ENCODE measurements around the gene SMARCB1. TPM values are rescaled to one million over a fixed set of nuclear protein-coding genes. Genes with fewer than 3 reads are reported as not detected.

SMARCB1 gene
- total and polyA plus RNA-seq, 3 experiments from 2014 or later = 40.4 to 120 (median 113) TPM

DNA sequence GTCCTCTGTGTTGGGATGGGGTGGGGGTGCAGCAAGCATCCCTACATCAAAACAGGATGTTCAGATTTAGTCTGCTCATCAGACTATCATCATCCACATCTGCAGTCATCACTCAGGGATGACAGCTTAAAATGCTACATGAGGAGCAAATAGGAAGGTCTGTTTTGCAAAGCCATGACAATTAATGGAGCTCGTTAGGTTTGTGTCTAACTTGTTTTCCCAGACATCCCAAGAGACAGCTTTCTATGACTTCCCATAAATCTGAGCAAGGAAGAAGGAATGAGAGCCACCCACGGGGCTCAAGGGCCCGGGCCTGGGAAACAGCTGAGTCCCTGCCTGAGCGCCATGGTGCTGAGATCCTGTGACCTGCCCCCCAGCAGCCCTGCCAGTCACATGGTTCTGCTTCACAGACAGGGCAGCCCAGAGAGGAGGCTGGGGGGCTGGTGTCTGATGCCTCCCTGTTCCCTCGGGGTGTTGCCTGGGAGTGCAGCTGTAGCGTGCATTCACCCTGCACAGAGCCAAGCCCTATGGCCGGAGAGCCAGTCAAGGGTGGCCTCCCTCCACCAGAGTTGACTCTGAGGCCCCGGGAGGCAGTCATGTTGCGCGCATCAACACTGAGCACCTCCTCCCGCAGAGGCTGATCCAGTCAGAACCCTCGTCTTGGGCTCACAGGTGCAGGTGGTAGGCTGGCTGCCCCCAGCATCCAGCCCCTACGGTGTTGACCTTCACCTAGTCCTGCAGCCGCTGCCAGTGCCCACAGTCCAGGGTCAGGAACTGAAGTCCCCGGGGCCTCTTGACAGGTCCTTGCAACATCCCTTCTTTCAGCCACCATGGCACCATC, 40.0 kb downstream of the SMARCB1 start:
- H3K27ac ChIP-seq (ENCODE audit: low read depth, low read length) = no peak overlapping the region
- CTCF ChIA-PET = no interaction called here
- no peak for DNase-seq
- no peaks in the 10 kb centered on the region for H3K27me3 Mint-ChIP-seq
- H3K36me3 Mint-ChIP-seq = peaks cover 0 to 86% (median 22%) of the 10 kb centered on the region in 3 donors
- H3K27ac Mint-ChIP-seq = peak overlapping the region in 1 of 8 donors; percentile 42
- H3K4me3 ChIP-seq (ENCODE audit: low read length) = no peak overlapping the region
- no peaks in the 10 kb centered on the region for H3K4me1 ChIP-seq (ENCODE audit: insufficient read depth, low read length)
- H3K36me3 ChIP-seq (ENCODE audit: insufficient read depth, low read length) = peaks cover 52% of the 10 kb centered on the region
- POLR2A ChIA-PET = no interaction called here
- H3K27me3 ChIP-seq (ENCODE audit: insufficient read depth, low read length, poor library complexity, severe bottlenecking) = no peaks in the 10 kb centered on the region
- peaks cover 0 to 1% (median 0%) of the 10 kb centered on the region in 5 donors for H3K9me3 Mint-ChIP-seq
- H3K4me1 Mint-ChIP-seq = peaks cover 10 to 22% (median 10%) of the 10 kb centered on the region in 3 donors
- no peaks in the 10 kb centered on the region for H3K9me3 ChIP-seq (ENCODE audit: low read length)
- H3K4me3 Mint-ChIP-seq = no peak overlapping the region

GRCh38 chr22:23827351-23827995, 40.7 kb downstream of the SMARCB1 start:
- Histone ChIP-seq H3K9me3 (ENCODE audit: low read length) (no peaks in the 10 kb centered on the region), H3K4me3 (ENCODE audit: low read length) (no peak overlapping the region), H3K4me1 (ENCODE audit: insufficient read depth, low read length) (no peaks in the 10 kb centered on the region), H3K27ac (ENCODE audit: low read depth, low read length) (no peak overlapping the region), H3K36me3 (ENCODE audit: insufficient read depth, low read length) (peaks cover 44% of the 10 kb centered on the region), H3K27me3 (ENCODE audit: insufficient read depth, low read length, poor library complexity, severe bottlenecking) (no peaks in the 10 kb centered on the region)
- CTCF ChIA-PET = no interaction called here
- H3K27ac Mint-ChIP-seq = no peak overlapping the region
- POLR2A ChIA-PET = no interaction called here
- H3K36me3 Mint-ChIP-seq = peaks cover 0 to 81% (median 22%) of the 10 kb centered on the region in 3 donors
- no peaks in the 10 kb centered on the region for H3K27me3 Mint-ChIP-seq
- DNase-seq = no peak
- no peak overlapping the region for H3K4me3 Mint-ChIP-seq
- H3K9me3 Mint-ChIP-seq = peaks cover 0 to under 1% (median 0%) of the 10 kb centered on the region in 5 donors
- H3K4me1 Mint-ChIP-seq = peaks cover 9 to 22% (median 10%) of the 10 kb centered on the region in 3 donors

- no peak overlapping the region for H3K4me3 Mint-ChIP-seq
- no peaks in the 10 kb centered on the region for H3K9me3 ChIP-seq (ENCODE audit: low read length)
- H3K4me3 ChIP-seq (ENCODE audit: low read length) = no peak overlapping the region
- no peaks in the 10 kb centered on the region for H3K27me3 Mint-ChIP-seq
- POLR2A ChIA-PET = no interaction called here
- CTCF ChIA-PET = interaction anchor here (0.8 kb wide), 1 partner anchor 20 kb away, joined by 3 read pairs; no protein-coding TSS in a partner anchor
- H3K36me3 Mint-ChIP-seq = peaks cover 0 to 73% (median 21%) of the 10 kb centered on the region in 3 donors
- DNase-seq = no peak
- H3K4me1 ChIP-seq (ENCODE audit: insufficient read depth, low read length) = no peaks in the 10 kb centered on the region
- no peak overlapping the region for H3K27ac ChIP-seq (ENCODE audit: low read depth, low read length)
- H3K27ac Mint-ChIP-seq = peak overlapping the region in 5 of 8 donors; percentile 11 to 58 (median 48)
- peaks cover 32% of the 10 kb centered on the region for H3K36me3 ChIP-seq (ENCODE audit: insufficient read depth, low read length)
- no peaks in the 10 kb centered on the region for H3K9me3 Mint-ChIP-seq
- peaks cover 7 to 22% (median 8%) of the 10 kb centered on the region in 3 donors for H3K4me1 Mint-ChIP-seq
- H3K27me3 ChIP-seq (ENCODE audit: insufficient read depth, low read length, poor library complexity, severe bottlenecking) = no peaks in the 10 kb centered on the region
Measured at GRCh38 chr22:23828800-23829680, 42.3 kb downstream of the SMARCB1 start.

DNA sequence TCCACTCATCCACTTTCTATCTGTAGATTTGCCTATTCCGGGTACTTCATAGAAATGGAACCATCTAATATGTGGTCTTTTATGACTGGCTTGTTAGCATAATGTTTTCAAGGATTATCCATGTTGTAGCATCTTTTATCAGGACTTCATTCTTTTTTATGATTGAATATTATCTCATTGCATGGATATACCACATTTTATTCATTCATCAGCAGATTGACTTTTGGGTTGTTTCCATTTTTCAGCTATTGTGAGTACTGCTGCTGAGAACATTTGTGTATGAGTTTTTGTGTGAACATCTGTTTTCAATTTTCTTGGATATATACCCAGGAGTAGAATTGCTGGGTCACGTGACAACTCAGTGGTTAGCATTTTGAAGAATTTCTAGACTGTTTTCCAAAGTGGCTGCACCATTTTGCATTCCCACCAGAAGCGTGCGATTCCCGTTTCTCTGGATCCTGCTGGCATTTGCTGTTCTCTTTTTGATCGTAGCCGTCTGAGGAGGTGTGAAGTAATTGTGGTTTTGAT, 43.1 kb downstream of the SMARCB1 start:
- ChIA-PET CTCF (interaction anchor here (0.8 kb wide), 1 partner anchor 19 kb away, joined by 3 read pairs; no protein-coding TSS in a partner anchor), POLR2A (no interaction called here)
- peaks cover 0 to 71% (median 21%) of the 10 kb centered on the region in 3 donors for H3K36me3 Mint-ChIP-seq
- no peak overlapping the region for H3K4me3 ChIP-seq (ENCODE audit: low read length)
- no peak overlapping the region for H3K4me3 Mint-ChIP-seq
- no peaks in the 10 kb centered on the region for H3K27me3 ChIP-seq (ENCODE audit: insufficient read depth, low read length, poor library complexity, severe bottlenecking)
- peak overlapping the region in 2 of 8 donors; percentile 34 to 45 for H3K27ac Mint-ChIP-seq
- peaks cover 24% of the 10 kb centered on the region for H3K36me3 ChIP-seq (ENCODE audit: insufficient read depth, low read length)
- no peak overlapping the region for H3K27ac ChIP-seq (ENCODE audit: low read depth, low read length)
- peaks cover 7 to 22% (median 8%) of the 10 kb centered on the region in 3 donors for H3K4me1 Mint-ChIP-seq
- no peaks in the 10 kb centered on the region for H3K4me1 ChIP-seq (ENCODE audit: insufficient read depth, low read length)
- no peaks in the 10 kb centered on the region for H3K27me3 Mint-ChIP-seq
- no peaks in the 10 kb centered on the region for H3K9me3 Mint-ChIP-seq
- no peaks in the 10 kb centered on the region for H3K9me3 ChIP-seq (ENCODE audit: low read length)
- DNase-seq = no peak

- no peak for DNase-seq
- Mint-ChIP-seq H3K4me3 (no peak overlapping the region), H3K36me3 (peaks cover 0 to 67% (median 17%) of the 10 kb centered on the region in 3 donors), H3K4me1 (peaks cover 7 to 22% (median 8%) of the 10 kb centered on the region in 3 donors), H3K9me3 (no peaks in the 10 kb centered on the region), H3K27me3 (no peaks in the 10 kb centered on the region), H3K27ac (peak overlapping the region in 2 of 8 donors; percentile 55 to 58)
- no peaks in the 10 kb centered on the region for H3K27me3 ChIP-seq (ENCODE audit: insufficient read depth, low read length, poor library complexity, severe bottlenecking)
- ChIA-PET CTCF (no interaction called here), POLR2A (no interaction called here)
- no peaks in the 10 kb centered on the region for H3K4me1 ChIP-seq (ENCODE audit: insufficient read depth, low read length)
- H3K4me3 ChIP-seq (ENCODE audit: low read length) = no peak overlapping the region
- H3K36me3 ChIP-seq (ENCODE audit: insufficient read depth, low read length) = peaks cover 14% of the 10 kb centered on the region
- no peaks in the 10 kb centered on the region for H3K9me3 ChIP-seq (ENCODE audit: low read length)
- H3K27ac ChIP-seq (ENCODE audit: low read depth, low read length) = no peak overlapping the region
Measured at GRCh38 chr22:23831261-23831660, 44.5 kb downstream of the SMARCB1 start.

DNA sequence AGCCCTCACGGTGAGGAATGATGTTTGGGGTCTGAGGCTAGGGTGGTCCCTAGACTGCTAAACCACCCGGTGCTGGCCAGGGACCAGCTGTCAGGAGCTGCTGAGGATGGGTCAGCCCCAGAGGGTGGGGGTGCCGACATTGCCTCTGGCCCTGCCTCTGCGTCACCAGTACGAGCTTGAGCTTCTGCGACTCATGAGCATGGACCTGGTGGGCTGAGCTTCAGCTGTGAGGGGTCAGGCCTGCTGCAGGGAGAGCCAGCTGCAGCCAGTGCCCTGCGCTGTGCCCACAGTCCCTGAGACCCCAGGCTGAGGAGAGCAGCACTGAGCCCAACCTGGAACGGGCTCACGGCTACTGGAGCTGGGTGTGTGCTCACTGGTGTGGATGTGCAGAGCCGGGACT, 45.0 kb downstream of the SMARCB1 start:
- Mint-ChIP-seq H3K4me1 (peaks cover 9 to 22% (median 10%) of the 10 kb centered on the region in 3 donors), H3K27me3 (no peaks in the 10 kb centered on the region), H3K4me3 (no peak overlapping the region), H3K9me3 (no peaks in the 10 kb centered on the region), H3K27ac (peak overlapping the region in 1 of 8 donors; percentile 58), H3K36me3 (peaks cover 0 to 62% (median 14%) of the 10 kb centered on the region in 3 donors)
- Histone ChIP-seq H3K9me3 (ENCODE audit: low read length) (no peaks in the 10 kb centered on the region), H3K4me1 (ENCODE audit: insufficient read depth, low read length) (no peaks in the 10 kb centered on the region), H3K27me3 (ENCODE audit: insufficient read depth, low read length, poor library complexity, severe bottlenecking) (no peaks in the 10 kb centered on the region), H3K4me3 (ENCODE audit: low read length) (no peak overlapping the region), H3K27ac (ENCODE audit: low read depth, low read length) (no peak overlapping the region), H3K36me3 (ENCODE audit: insufficient read depth, low read length) (peaks cover 14% of the 10 kb centered on the region)
- CTCF ChIA-PET = no interaction called here
- no peak for DNase-seq
- POLR2A ChIA-PET = no interaction called here

DNA sequence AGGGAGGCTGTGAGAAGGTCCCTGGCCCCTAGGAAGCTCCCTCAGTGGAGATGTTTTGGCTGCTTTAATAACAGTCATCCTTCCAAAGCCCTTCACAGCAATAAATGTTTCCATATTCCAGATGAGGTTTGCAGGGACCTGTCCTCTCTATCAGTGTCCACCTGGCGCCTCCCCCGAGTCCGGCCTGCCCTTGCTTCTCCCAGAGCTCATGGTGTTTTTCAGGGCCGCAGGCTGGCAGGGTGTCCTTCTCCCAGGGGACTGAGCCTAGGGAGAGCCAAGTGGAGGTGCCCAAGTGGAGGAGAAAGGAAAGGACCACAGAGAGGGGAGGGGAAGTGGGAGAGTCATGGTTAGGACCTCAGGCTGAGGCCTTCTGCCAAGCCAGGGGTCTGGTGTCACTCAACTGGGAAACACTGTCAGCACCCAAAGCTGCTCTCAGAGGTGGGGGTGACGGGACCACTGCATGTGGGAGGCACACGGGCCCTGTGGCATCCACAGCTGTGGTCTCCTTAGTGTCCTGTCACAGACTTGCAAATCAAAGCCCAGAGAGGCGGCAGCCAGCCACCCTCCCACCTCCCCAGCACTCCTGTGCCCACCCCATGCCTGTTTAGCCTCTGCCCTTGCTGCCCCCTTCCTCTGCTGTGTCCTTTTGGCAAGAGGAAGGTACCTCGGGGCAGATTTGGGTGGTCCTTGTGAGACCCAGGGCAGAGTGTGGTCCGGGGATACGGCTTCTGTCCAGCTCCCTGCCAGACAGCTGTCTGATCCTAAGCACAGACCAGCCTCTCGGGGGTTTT, 45.7 kb downstream of the SMARCB1 start:
- no peaks in the 10 kb centered on the region for H3K9me3 ChIP-seq (ENCODE audit: low read length)
- DNase-seq = no peak
- peaks cover 8% of the 10 kb centered on the region for H3K36me3 ChIP-seq (ENCODE audit: insufficient read depth, low read length)
- no peak overlapping the region for H3K4me3 ChIP-seq (ENCODE audit: low read length)
- Mint-ChIP-seq H3K4me3 (no peak overlapping the region), H3K4me1 (peaks cover 10 to 22% (median 12%) of the 10 kb centered on the region in 3 donors), H3K36me3 (peaks cover 0 to 56% (median 14%) of the 10 kb centered on the region in 3 donors), H3K27ac (peak overlapping the region in 1 of 8 donors; percentile 50), H3K9me3 (no peaks in the 10 kb centered on the region), H3K27me3 (no peaks in the 10 kb centered on the region)
- ChIA-PET POLR2A (no interaction called here), CTCF (interaction anchor here (1.4 kb wide), 1 partner anchor 17 kb away, joined by 5 read pairs; no protein-coding TSS in a partner anchor)
- no peaks in the 10 kb centered on the region for H3K4me1 ChIP-seq (ENCODE audit: insufficient read depth, low read length)
- H3K27ac ChIP-seq (ENCODE audit: low read depth, low read length) = no peak overlapping the region
- no peaks in the 10 kb centered on the region for H3K27me3 ChIP-seq (ENCODE audit: insufficient read depth, low read length, poor library complexity, severe bottlenecking)

Measured in CD8-positive, alpha-beta memory T cell (primary cell).